NAMALWA (cell line): Measurements from ENCODE around the gene TMEM62.
A peak's percentile ranks its signal among the peaks of the same experiment; 100 is the strongest.
"Not testable (repeated sequence)": the region's sequence is repeated elsewhere in the genome, so short reads cannot be mapped to it uniquely, and the experiment has no call there.

Experiments
- DNase-seq: peaks from one replicate; pipeline ENCODE4 v3.0.0-alpha.2; 2015; ENCODE audit warnings: low spot score

Gene TMEM62

DNA sequence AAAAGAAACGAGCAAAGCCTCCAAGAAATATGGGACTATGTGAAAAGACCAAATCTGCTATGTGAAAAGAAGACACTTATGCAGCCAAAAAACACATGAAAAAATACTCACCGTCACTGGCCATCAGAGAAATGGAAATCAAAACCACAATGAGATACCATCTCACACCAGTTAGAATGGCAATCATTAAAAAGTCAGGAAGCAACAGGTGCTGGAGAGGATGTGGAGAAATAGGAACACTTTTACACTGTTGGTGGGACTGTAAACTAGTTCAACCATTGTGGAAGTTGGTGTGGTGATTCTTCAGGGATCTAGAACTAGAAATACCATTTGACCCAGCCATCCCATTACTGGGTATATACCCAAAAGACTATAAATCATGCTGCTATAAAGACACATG lies 43.8 kb downstream of the TMEM62 start:
- DNase-seq = not testable (repeated sequence)

DNA sequence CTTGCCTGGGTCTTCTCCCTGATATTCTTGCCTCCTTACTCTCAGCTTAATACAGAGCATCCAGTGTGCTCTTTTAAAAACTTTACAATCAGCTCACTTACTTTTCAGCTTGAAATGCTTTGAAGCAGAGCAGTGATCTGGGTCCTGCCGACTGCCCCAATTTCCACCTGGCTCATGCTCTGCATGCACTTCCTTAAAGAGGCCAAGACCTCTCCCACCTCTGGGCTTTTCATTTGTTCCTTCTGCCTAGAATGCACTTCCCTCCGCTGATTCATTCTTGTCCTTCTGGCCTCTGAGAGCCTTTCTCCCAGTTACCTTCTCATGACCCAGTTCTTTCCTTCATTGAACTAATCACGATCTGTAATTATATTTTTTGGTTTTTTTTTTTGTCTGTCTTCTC lies 49.9 kb downstream of the TMEM62 start:
- DNase-seq = no peak

DNA sequence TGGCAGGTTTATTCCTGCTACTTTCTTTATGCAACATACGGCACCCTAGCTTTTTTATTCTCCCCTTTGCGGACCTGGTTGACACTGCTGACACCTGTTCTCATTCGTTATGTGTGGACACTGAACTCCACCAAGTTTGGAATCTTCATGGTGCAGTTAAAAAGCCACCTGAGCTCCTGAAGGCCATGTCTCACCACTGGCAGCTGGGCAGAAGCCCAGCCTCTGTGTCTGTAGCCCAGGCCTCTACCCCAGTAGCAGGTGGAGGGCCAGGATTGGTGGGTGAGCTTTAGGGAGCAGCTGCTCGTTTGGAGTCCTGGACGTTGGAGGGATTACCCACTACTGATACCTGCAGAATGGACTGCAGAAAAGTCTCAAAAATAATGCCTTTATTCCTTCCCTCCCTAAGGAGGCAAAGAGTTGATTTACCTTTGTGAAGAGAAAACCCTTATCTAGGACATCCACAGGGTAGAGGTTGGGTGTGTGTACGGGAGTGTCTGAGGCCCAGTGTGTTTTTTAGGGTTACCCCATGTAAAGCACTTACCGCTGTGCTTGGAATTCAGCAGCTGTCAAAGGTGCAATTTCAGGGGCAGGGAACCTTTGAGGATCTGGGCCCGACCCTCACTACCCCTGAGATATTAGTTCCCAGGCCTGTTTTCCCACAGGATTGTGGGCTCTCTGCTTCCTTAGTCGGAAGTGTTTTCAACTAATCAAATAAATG lies 51.2 kb downstream of the TMEM62 start:
- no peak for DNase-seq

DNA sequence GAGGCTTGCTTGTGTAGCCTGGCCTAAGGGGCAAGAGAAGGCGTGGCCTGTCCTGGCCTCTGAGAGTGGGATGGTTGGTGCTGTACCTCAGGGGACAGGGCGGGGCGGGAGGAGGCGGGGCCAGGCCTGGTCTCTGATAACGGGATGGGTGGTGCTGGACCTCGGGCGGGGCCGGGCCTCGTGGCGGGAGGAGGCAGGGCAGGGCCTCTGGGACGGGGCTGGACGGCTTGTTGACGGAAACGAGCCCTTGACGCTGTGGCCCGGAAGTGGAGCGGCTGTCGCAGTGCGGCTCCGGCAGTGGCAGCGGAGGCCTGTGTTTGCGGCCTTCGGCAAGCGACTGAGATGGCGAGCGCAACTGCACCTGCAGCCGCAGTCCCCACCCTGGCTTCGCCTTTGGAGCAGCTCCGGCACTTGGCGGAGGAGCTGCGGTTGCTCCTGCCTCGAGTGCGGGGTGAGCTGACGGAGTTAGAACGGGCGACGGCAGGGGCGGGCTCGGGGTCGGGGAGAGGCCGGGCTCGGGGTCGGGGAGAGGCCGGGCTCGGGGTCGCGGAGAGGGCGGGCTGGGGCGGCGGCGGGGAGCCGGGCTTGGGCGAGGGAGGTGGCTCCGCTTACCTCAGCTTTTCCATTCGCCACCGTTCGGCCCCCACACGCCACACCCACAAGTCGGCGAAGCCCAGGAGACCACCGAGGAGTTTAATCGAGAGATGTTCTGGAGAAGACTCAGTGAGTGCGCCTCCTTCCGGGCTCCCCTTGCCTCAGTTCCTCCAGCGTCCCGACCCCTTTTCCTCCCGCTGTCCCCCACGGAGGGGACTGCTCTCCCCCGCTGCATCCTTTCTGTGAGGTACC lies 52.0 kb downstream of the TMEM62 start, which contains the start of gene CCNDBP1:
Gene CCNDBP1 (plus strand): TSS at position 247 of the 846 bp plus-strand sequence. CDS start 96 bp downstream, at position 343.
- DNase-seq = peak; percentile 93

DNA sequence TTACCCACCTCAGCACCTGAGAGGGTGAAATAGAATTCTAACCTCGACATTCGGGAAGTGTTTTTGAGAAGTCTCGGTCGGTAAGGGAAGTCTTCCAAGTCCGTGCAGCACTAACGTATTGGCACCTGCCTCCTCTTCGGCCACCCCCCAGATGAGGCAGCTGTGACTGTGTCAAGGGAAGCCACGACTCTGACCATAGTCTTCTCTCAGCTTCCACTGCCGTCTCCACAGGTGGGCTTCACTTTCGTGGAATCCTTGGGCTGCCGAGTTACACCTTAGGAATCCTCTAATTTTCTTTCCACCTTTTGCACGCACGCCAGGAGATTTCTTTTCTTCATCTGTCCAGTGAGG lies 52.6 kb downstream of the TMEM62 start:
- DNase-seq = no peak

DNA sequence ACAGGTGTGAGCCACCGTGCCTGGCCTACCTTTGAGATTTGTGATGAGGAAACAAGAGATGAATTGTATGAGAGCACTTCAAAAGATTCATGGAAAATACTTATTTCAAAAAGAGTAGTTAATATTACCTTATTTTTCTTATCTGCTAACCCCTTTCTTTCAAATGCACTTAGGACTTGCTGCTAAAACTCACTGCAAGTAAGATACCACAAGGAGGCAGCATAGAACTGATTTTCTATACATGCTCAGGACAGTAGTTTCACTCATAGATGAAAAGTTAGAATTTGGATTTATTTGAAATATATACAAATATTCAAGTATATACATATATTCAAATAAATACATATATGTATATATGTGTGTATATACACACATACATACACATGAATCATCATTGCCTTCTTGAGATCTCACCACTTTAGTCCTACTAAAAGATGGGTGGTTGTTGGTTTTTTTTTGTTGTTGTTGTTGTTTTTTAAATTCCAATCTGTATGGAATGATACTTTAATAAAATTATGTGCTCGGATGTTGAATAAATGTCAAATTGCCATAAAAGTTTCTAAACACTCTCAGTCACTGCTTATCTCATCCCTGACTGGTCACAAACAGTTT lies 54.3 kb downstream of the TMEM62 start:
- peak; percentile 79 for DNase-seq

DNA sequence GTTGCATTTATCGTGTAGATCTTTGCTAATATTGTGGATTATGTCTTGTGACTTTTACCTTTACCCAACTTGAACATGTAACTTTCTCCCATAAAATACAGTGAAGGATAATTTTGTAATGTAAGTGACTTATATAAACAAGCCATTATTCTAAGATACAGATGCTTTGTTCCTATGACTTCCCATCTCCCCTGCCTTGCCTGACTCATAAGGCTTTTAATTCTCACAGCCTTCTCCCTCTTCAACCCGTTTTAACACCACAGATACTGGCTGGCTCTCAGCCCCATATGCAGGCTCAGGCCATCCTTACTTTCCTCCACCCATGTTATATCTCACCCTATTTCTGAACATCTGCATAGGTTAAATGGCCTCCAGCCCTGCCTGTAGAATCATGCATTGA lies 55.9 kb downstream of the TMEM62 start:
- no peak for DNase-seq

DNA sequence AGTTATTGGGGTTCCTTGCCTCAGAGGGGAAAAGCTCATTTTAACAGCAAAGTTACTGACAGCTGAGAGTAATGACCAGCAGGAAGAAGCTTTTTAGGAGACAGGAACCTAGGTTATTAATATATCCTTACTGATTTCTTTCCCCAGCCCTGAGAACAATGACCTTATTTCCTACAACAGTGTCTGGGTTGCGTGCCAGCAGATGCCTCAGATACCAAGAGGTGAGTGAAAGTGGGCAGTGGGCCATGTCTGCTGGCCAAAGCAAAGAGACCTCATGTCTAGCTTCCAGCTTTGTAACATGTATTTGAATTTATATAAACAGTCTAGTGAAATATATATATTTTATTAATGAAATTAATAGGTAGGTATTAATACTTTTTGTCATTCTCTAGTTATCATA lies 56.8 kb downstream of the TMEM62 start:
- DNase-seq = no peak

DNA sequence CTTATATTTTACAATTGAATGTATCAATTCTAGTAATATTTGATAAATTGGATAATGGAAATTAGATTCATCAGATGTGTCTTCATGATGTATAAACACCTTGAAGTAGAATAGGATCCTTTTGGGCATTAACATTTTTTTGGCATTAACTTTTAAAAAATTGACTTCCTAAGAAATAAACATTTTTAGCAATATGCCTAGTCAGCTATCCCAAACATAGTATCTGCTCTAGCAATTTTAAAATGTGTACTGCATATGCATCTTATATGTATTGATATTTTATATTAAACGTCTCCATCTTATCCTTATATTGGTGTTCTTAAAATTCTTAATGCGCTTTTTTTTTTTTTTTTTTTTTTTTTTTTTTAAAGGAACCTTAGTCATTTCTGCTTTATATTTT lies 60.3 kb downstream of the TMEM62 start:
- no peak for DNase-seq

DNA sequence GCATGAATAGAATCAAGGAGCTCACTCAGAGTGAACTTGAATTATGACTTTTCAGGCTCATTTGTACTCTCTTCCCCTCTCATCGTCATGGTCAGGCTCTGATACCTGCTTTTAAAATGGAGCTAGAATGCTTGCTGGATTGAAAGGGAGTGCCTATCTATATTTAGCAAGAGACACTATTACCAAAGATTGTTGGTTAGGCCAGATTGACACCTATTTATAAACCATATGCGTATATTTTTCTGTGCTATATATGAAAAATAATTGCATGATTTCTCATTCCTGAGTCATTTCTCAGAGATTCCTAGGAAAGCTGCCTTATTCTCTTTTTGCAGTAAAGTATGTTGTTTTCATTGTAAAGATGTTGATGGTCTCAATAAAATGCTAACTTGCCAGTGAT lies 61.4 kb downstream of the TMEM62 start:
- no peak for DNase-seq

DNA sequence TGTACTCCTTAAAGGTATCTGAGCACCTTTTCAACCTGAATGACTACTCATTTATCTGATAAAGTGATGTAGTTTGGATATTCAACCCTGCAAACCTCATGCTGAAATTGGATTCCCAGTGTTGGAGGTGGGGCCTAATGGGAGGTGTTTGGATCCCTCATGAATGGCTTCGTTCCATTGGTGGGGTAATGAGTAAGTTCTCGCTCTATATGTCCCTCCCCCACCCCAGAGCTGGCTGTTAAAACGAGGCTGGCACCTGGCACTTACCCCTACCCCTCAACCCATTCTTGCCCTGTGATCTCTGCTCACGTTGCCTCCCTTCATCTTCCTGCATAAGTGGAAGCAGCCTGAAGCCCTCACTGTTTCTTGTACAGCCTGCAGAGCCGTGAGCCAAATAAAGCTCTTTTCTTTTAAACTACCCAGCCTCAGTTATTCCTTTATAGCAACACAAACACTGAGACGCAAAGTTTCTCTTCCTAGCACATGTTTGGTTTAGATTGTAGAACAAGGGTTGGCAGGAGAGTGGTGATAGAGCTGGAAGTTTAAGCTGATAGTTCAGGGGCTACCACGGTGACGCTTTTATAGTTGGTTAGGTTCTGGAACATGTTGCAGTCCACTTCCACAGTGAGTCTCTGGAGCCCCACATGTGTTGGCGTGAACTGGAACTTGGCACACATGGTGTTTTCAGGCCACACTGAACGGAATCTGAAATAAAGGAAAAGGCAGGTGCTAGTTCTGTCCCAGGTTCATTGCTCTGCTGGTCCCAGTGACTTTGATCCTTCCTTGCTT lies 63.6 kb downstream of the TMEM62 start:
- DNase-seq = no peak

DNA sequence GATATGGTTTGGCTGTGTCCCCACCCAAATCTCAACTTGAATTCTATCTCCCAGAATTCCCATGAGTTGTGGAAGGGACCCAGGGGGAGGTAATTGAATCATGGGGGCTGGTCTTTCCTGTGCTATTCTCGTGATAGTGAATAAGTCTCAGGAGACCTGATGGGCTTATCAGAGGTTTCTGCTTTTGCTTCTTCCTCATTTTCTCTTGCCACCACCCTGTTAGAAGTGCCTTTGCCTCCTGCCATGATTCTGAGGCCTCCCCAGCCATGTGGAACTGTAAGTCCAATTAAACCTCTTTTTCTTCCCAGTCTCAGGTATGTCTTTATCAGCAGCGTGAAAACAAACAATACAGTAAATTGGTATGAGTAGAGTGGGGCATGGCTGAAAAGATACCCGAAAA lies 64.4 kb downstream of the TMEM62 start:
- not testable (repeated sequence) for DNase-seq

DNA sequence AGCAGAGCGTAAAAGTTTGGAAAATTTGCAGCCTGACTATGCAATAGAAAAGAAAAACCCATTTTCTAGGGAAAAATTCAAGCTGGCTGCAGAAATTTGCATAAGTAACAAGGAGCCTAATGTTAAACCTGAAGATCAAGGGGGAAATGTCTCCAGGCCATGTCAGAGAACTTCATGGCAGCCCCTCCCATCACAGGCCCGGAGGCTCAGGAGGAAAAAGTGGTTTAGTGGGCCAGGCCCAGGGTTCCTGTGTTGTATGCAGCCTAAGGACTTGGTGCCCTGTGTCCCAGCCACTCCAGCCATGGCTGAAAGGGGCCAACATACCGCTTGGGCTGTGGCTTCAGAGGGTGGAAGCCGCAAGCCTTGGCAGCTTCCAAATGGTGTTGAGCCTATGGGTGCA lies 65.2 kb downstream of the TMEM62 start:
- DNase-seq = not testable (repeated sequence)

DNA sequence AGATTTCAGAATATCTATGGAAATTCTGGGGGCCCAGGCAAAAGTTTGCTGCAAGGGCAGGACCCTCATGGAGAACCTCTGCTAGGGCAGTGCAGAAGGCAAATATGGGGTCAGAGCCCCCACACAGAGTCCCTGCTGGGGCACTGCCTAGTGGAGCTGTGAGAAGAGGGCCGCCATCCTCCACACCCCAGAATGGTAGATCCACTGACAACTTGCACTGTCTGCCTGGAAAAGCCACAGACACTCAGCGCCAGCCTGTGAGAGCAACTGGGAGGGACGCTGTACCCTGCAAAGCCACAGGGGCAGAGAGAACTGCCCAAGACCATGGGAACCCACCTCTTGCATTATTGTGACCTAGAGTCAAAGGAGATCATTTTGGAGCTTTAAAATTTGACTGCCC lies 65.6 kb downstream of the TMEM62 start:
- DNase-seq = no peak

DNA sequence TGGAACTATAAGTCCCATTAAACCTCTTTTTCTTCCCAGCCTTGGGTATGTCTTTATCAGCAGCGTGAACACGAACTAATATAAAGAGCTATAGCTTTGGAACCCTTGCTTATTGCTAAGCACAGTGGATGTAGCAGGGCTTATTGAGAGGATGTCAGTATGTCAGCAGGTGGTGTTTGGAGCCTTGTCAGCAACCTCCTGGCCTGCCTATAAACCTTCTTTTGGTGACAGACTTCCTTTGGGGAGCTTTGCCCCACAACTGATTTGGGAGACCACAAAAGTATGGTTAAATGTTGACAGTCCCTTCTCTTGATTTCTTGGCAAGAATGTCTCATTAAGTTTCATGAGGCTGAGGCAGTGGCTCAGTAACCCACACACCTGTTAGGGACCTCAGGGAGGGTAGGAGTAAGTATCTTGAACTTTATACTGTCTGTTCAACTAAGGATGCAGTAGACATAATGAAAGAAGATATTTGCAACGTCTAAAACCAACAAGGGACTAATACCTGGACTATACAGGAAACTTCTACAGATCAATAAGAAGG lies 66.6 kb downstream of the TMEM62 start:
- DNase-seq = no peak

DNA sequence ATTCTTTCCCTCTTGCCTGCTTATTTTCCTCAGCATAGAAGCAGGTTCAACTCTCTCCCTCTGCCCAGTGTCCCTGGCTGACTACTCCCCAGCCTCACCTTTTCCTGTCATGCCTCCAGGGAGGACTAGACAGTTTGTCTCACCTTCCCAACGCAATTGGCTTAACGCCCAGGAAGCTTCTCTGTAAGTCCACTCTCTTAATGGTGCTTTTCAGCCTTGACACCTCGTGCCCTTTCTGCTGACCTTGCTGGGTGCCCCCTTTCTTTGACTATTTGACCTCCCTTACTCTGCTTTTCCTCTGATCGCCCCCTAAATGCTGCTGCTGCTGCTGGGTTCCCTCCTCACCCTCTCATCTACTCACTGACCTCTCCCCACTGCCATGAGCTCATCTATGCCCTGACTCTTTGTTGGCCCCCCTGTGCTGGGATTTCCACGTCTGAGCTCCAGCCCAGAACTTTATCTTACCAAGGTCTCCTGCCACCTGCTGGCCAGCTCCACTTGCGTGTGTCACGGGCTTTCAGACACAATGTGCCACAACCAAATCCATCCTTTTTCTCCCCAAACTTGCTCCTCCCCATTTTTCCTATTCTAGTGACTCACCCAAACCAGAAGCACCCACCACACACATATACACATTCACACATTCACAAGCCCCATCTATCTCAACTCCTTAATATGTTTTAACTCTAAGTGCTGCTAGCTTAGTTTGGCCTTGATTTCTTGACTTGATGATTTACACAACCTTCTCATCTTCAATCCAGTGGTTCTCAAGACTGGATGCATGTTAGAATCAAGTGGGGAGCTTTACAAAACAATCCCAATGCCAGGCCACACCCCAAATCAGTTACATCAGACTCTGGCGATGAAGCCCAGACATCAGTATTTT lies 70.9 kb downstream of the TMEM62 start:
- DNase-seq = peak; percentile 61

DNA sequence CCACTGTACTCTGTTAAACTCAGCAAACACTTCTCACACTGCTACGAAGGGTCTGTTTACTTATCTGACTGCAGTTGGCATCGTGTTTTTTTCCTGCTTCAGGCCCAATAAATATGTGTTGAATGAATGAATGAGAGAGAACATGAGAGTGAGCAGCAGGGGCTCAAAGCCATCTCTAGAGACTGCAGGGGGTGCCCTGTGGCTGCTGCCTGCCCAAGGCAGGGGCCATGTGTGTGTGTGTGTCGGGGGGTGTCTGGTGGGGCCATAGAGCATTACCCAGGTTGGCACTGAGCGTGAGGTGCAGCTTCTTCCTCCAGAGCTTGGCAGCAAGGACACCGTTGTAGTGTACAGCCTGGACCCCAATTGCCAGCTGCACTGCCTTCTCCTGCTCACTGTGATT lies 72.7 kb downstream of the TMEM62 start:
- DNase-seq = no peak

DNA sequence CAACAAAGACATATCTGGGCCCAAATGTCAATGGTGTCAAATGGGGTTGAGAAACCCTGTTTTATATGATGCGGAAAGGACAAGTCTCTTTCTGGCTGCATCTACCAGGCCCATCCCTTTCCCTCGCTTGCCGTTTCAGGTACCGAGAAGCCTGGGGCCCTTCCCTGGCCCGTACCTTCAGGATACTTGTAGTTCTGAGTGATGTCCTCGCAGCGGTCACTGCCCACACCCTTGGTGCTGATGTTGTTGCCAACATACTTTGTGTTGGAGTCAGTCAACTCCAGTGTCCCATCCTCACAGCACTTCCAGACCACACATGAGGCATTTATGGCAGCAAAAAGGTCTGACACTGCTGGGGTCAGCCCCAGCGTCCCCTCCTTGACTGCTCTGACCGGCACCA lies 73.6 kb downstream of the TMEM62 start:
- DNase-seq = no peak

DNA sequence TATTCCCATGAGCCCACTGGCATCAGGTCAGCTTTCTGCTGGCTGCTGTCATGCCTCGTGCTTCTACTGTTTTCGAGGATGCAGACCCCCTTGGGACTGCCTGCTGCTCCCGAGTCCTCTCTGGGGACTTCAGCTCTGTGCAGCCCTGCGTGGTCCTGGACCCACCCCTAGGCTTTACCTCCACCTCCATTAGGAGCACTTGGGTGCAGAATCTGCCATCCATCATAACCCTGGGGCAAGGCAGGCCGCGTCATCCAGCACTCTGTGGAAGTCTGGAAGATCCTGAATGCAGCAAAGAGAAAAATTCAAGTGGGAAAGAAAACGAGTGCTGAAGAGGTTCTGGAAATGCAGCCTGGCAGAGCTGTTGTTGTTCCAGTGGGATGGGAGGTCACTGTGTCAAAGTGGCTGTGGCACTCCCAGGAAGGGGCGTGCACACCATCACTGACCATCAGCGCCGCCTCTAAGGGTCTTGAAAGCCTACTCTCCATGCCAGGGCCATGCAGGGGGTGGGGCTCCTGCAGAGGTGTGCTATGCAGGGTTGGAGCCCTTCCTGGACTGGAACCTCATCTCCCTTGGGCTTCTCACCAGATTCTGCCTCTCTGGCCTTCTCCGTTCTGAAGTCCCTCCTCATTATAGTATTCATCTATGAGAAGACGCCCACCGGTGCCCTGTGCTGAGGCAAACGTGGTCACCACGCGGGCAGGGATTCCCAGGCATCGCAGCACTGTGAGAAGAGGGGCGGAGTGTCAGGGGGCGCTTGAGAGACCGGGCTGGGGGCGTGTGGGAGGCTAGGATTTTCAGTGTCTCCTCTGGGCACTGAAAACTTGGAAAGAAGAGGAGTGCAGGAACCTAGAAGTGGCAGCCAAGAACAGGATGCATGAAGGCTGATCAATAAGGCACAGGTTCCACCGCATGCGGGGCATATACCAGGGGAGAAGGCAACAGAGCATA lies 74.9 kb downstream of the TMEM62 start:
- DNase-seq = no peak
